Upper lobe of right lung (tissue), 1 donor: ENCODE data around the gene ESRRA. TPM values are rescaled to one million over a fixed set of nuclear protein-coding genes. Genes with fewer than 3 reads are reported as not detected.
"Not testable (repeated sequence)": the region's sequence is repeated elsewhere in the genome, so short reads cannot be mapped to it uniquely, and the experiment has no call there.

Experiments
- ATAC-seq: fragments of 200-7000 bp; cut with Tn5 transposase; one replicate; pipeline ENCODE4 v1.9.1; 2020; ENCODE audit warnings: mild to moderate bottlenecking, moderate library complexity
- DNase-seq: peaks from one replicate; pipeline ENCODE4 v3.0.0-alpha.2; 2020
- H3K27ac ChIP-seq: fragments of 200-600 bp; one replicate; pipeline ENCODE4 v1.8.0; 2022
- H3K27me3 ChIP-seq: fragments of 200-600 bp; one replicate; pipeline ENCODE4 v1.8.0; 2022; ENCODE audit warnings: mild to moderate bottlenecking
- H3K36me3 ChIP-seq: fragments of 200-600 bp; one replicate; pipeline ENCODE4 v1.8.0; 2022
- H3K4me1 ChIP-seq: fragments of 200-600 bp; one replicate; pipeline ENCODE4 v1.8.0; 2022
- H3K4me3 ChIP-seq: fragments of 200-600 bp; one replicate; pipeline ENCODE4 v1.8.0; 2022; ENCODE audit warnings: mild to moderate bottlenecking
- H3K9me3 ChIP-seq: fragments of 200-600 bp; one replicate; pipeline ENCODE4 v1.8.0; 2022
- CTCF ChIP-seq: fragments of 200-600 bp; IDR thresholded peaks from one replicate; pipeline ENCODE4 v1.8.0; 2022; ENCODE audit warnings: antibody characterized with exemption
- intact Hi-C: fragments of 100-400 bp; cut with DNase I; formaldehyde crosslinking; loops from one replicate; pipeline ENCODE4 v1.11.0; 2022
- total RNA-seq: library from RNA; stranded (reverse); fragmentation: NEBNext Ultra II Directional; extraction: Animal tissue kit (Norgen Biotek cat#: 25700); gene quantifications from one replicate; pipeline ENCODE4 v1.2.1, GENCODE V29; 2021
- donor health status: DM: no; HTN: yes; CAD: no; lungs with severe emphysema.

The ESRRA gene
- total RNA-seq, 1 donor from 2014 or later = 51.9 TPM

GRCh38 chr11:64321026-64321425 lies 15.7 kb downstream of the ESRRA start:
- Histone ChIP-seq H3K4me1 (peaks cover 18% of the 10 kb centered on the region), H3K4me3 (no peak overlapping the region), H3K36me3 (peaks cover 10% of the 10 kb centered on the region), H3K27ac (peak overlapping the region; percentile 65), H3K27me3 (no peaks in the 10 kb centered on the region), H3K9me3 (no peaks in the 10 kb centered on the region)
- ATAC-seq (no peak), DNase-seq (no peak)
- intact Hi-C loops = no loop called here
- TF ChIP-seq CTCF = no peak

DNA sequence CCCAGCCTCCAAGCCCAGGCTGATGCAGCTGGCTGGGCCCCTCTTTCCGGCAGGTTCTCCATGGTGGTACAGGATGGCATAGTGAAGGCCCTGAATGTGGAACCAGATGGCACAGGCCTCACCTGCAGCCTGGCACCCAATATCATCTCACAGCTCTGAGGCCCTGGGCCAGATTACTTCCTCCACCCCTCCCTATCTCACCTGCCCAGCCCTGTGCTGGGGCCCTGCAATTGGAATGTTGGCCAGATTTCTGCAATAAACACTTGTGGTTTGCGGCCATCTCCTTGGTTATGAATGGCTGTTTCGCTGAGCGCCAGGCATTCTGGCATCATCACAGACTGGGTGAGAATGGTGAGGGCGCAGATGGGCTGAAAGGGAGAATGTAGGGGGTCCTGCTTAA lies 16.2 kb downstream of the ESRRA start:
- no peak overlapping the region for H3K4me3 ChIP-seq
- H3K27ac ChIP-seq = peak overlapping the region; percentile 65
- DNase-seq (peak; percentile 83), ATAC-seq (peak; percentile 47)
- H3K9me3 ChIP-seq = no peaks in the 10 kb centered on the region
- intact Hi-C loops = no loop called here
- H3K4me1 ChIP-seq = peaks cover 14% of the 10 kb centered on the region
- H3K27me3 ChIP-seq = no peaks in the 10 kb centered on the region
- TF ChIP-seq CTCF = no peak
- peaks cover 7% of the 10 kb centered on the region for H3K36me3 ChIP-seq

DNA sequence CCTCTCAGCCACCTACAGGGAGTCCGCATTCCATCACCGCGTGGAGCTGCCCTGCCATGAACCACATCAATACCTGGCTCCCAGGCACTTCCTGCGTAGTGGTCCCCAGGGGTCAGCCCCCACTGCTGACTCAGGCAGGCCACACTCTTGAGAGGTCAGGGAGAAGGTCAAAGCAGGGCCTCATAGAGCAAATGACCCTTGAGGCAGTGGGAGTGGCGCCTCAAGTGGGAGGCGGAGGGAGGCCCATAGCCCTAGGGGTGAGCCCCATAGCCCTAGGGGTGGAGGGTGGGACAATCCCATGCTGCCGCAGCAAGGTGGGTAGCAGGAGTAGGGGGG lies 17.6 kb downstream of the ESRRA start:
- peaks cover 7% of the 10 kb centered on the region for H3K36me3 ChIP-seq
- H3K27ac ChIP-seq = no peak overlapping the region
- H3K9me3 ChIP-seq = no peaks in the 10 kb centered on the region
- H3K4me3 ChIP-seq = no peak overlapping the region
- DNase-seq = no peak
- ATAC-seq = no peak
- H3K4me1 ChIP-seq = peaks cover 12% of the 10 kb centered on the region
- intact Hi-C loops = no loop called here
- H3K27me3 ChIP-seq = no peaks in the 10 kb centered on the region
- TF ChIP-seq CTCF = no peak

DNA sequence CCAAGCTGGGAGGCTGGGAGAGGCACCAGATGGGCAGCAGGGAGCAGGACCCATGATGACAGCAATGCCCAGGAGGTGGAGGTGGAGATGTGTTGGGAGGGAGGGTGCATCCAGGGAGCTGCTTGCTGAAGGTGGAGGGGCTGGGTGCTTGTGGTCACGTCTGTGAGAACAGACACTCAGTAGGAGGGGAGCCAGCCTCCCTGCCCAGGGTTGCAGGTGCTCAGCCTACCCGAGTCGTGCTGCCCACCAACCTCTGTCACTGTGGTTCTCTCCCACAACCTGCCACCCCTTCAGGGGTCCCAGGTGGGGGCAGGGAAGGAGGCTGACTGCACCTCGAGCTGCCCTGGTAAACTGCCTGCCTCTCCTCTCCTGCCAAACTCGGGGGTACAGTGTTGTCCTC lies 18.0 kb downstream of the ESRRA start:
- ATAC-seq (no peak), DNase-seq (peak; percentile 41)
- Histone ChIP-seq H3K4me1 (peaks cover 12% of the 10 kb centered on the region), H3K9me3 (no peaks in the 10 kb centered on the region), H3K36me3 (peaks cover 7% of the 10 kb centered on the region), H3K4me3 (no peak overlapping the region), H3K27me3 (no peaks in the 10 kb centered on the region), H3K27ac (no peak overlapping the region)
- intact Hi-C loops = no loop called here
- TF ChIP-seq CTCF = no peak

- intact Hi-C loops, H3K27me3 ChIP-seq: not testable (repeated sequence)
These were observed 18.7 kb downstream of the ESRRA start for GRCh38 chr11:64323984-64324383.

GRCh38 chr11:64324692-64325469 lies 19.6 kb downstream of the ESRRA start:
- Histone ChIP-seq H3K36me3 (peaks cover 7% of the 10 kb centered on the region), H3K4me3 (no peak overlapping the region), H3K4me1 (peaks cover 3% of the 10 kb centered on the region), H3K27ac (no peak overlapping the region), H3K27me3 (no peaks in the 10 kb centered on the region), H3K9me3 (no peaks in the 10 kb centered on the region)
- no peak for TF ChIP-seq CTCF
- intact Hi-C loops = no loop called here
- DNase-seq (no peak), ATAC-seq (no peak)

More at GRCh38 chr11:64323984-64324383, 18.7 kb downstream of the ESRRA start:
- H3K36me3 ChIP-seq, H3K4me3 ChIP-seq, H3K4me1 ChIP-seq, H3K9me3 ChIP-seq, ATAC-seq, H3K27ac ChIP-seq: not testable (repeated sequence)
- peak; percentile 46 for DNase-seq
